Osteoblast (primary cell): ENCODE data around the gene SHE. TPM values are rescaled to one million over a fixed set of nuclear protein-coding genes. Genes with fewer than 3 reads are reported as not detected.

ENCODE experiments used
- DNase-seq: peaks from one replicate; pipeline ENCODE4 v3.0.0; 2011; ENCODE audit warnings: low spot score, mixed read lengths; ENCODE audit not compliant: insufficient read length; ENCODE audit errors: missing footprints
- H2AFZ ChIP-seq: 2 replicates; pipeline ENCODE4 v1.6.0; 2011; ENCODE audit warnings: mild to moderate bottlenecking, low read length
- H3K27ac ChIP-seq: 2 replicates; pipeline ENCODE4 v1.5.1; 2011; ENCODE audit warnings: mild to moderate bottlenecking, low read depth, low read length, moderate library complexity
- H3K27me3 ChIP-seq: 2 replicates; pipeline ENCODE4 v1.6.0; 2012; ENCODE audit warnings: mild to moderate bottlenecking, control low read depth, inconsistent platforms, low read length, moderate library complexity; ENCODE audit not compliant: insufficient read depth
- H3K36me3 ChIP-seq: 2 replicates; pipeline ENCODE4 v1.5.1; 2011; ENCODE audit warnings: mild to moderate bottlenecking, low read length, control low read depth, moderate library complexity; ENCODE audit not compliant: insufficient read depth
- H3K4me1 ChIP-seq: 2 replicates; pipeline ENCODE4 v1.5.1; 2011; ENCODE audit warnings: mild to moderate bottlenecking, low read length, control low read depth, moderate library complexity; ENCODE audit not compliant: insufficient read depth
- H3K4me2 ChIP-seq: 2 replicates; pipeline ENCODE4 v1.6.0; 2011; ENCODE audit warnings: mild to moderate bottlenecking, low read length; ENCODE audit not compliant: insufficient read depth
- H3K4me3 ChIP-seq: fragments of 200-600 bp; sonication (generic); 3 replicates; pipeline ENCODE4 v1.5.1; 2012; ENCODE audit warnings: mild to moderate bottlenecking, low read length, inconsistent platforms; ENCODE audit not compliant: insufficient read depth
- H3K79me2 ChIP-seq: 2 replicates; pipeline ENCODE4 v1.6.0; 2012; ENCODE audit warnings: mild to moderate bottlenecking, low read length, control low read depth, inconsistent platforms; ENCODE audit not compliant: insufficient read depth
- H3K9me3 ChIP-seq: 2 replicates; pipeline ENCODE4 v1.5.1; 2011; ENCODE audit warnings: low read depth, low read length, control low read depth
- H4K20me1 ChIP-seq: 2 replicates; pipeline ENCODE4 v1.6.0; 2012; ENCODE audit warnings: mild to moderate bottlenecking, low read length, control low read depth; ENCODE audit not compliant: insufficient read depth
- CTCF ChIP-seq: IDR thresholded peaks from 2 replicates; pipeline ENCODE4 v1.5.1; 2011; ENCODE audit warnings: mild to moderate bottlenecking, low read depth, low read length, moderate library complexity; ENCODE audit errors: extremely low read depth
- total RNA-seq: library from RNA; depleted of rRNA; stranded (reverse); fragments of >200 nt; gene quantifications from 2 replicates; pipeline ENCODE4 v1.2.3, GENCODE V29; 2012

SHE gene
- total RNA-seq, 1 donor: not detected

- no peaks in the 10 kb centered on the region for H3K79me2 ChIP-seq
- TF ChIP-seq CTCF: no peak
- H3K4me3 ChIP-seq: no peak overlapping the region
- no peak overlapping the region for H3K4me2 ChIP-seq
- no peaks in the 10 kb centered on the region for H3K9me3 ChIP-seq
- H3K27ac ChIP-seq: no peak overlapping the region
- DNase-seq: no peak
- peaks cover 9% of the 10 kb centered on the region for H3K4me1 ChIP-seq
- H3K27me3 ChIP-seq: peaks cover 26% of the 10 kb centered on the region
- no peak overlapping the region for H2AFZ ChIP-seq
- H3K36me3 ChIP-seq: no peaks in the 10 kb centered on the region
- no peaks in the 10 kb centered on the region for H4K20me1 ChIP-seq
Observed at GRCh38 chr1:154483941-154484803, 18.0 kb downstream of the SHE start.

- H3K4me3 ChIP-seq: no peak overlapping the region
- H3K27ac ChIP-seq: no peak overlapping the region
- H3K79me2 ChIP-seq: no peaks in the 10 kb centered on the region
- DNase-seq: no peak
- peaks cover 2% of the 10 kb centered on the region for H3K27me3 ChIP-seq
- no peaks in the 10 kb centered on the region for H4K20me1 ChIP-seq
- H3K36me3 ChIP-seq: no peaks in the 10 kb centered on the region
- H3K9me3 ChIP-seq: no peaks in the 10 kb centered on the region
- TF ChIP-seq CTCF: no peak
- H3K4me2 ChIP-seq: no peak overlapping the region
- H2AFZ ChIP-seq: no peak overlapping the region
- peaks cover 9% of the 10 kb centered on the region for H3K4me1 ChIP-seq
Observed at GRCh38 chr1:154481053-154481452, 21.2 kb downstream of the SHE start.

GRCh38 chr1:154479764-154480421, 22.3 kb downstream of the SHE start:
- Histone ChIP-seq H3K4me2 (peak overlapping the region; percentile 20), H3K79me2 (no peaks in the 10 kb centered on the region), H3K4me1 (peaks cover 9% of the 10 kb centered on the region), H3K4me3 (no peak overlapping the region), H3K27ac (no peak overlapping the region), H4K20me1 (no peaks in the 10 kb centered on the region), H3K27me3 (no peaks in the 10 kb centered on the region), H3K36me3 (no peaks in the 10 kb centered on the region), H2AFZ (peak overlapping the region; percentile 52), H3K9me3 (no peaks in the 10 kb centered on the region)
- peak; percentile 97 for TF ChIP-seq CTCF
- DNase-seq: peak; percentile 85

GRCh38 chr1:154478639-154479038, 23.6 kb downstream of the SHE start:
- Histone ChIP-seq H3K27me3 (no peaks in the 10 kb centered on the region), H3K79me2 (no peaks in the 10 kb centered on the region), H3K36me3 (no peaks in the 10 kb centered on the region), H2AFZ (no peak overlapping the region), H3K4me2 (no peak overlapping the region), H3K4me1 (no peaks in the 10 kb centered on the region), H3K4me3 (no peak overlapping the region), H4K20me1 (no peaks in the 10 kb centered on the region), H3K9me3 (no peaks in the 10 kb centered on the region), H3K27ac (no peak overlapping the region)
- DNase-seq: peak; percentile 22
- TF ChIP-seq CTCF: peak; percentile 18
